GM12878 (cell line): ENCODE measurements around the gene ZNF474. TPM values are rescaled to one million over a fixed set of nuclear protein-coding genes. Genes with fewer than 3 reads are reported as not detected.

ENCODE experiments used
- ATAC-seq: fragments of 200-7000 bp; cut with Tn5 transposase; 3 replicates; pipeline ENCODE4 v1.9.1; 2020; ENCODE audit warnings: mild to moderate bottlenecking, moderate library complexity
- BruUV-seq: library from RNA; stranded (reverse); fragments of 400-500 nt; replicated peaks from 2 replicates; lab custom pipeline; 2021; lab: Mats Ljungman, UMichigan
- CTCF ChIA-PET: fragments of 300-600 bp; sonication (Branson Sonifier 250); formaldehyde crosslinking; extraction: SDS; loops from one replicate; lab custom pipeline; 2021; ENCODE audit warnings: inconsistent platforms; lab: Yijun Ruan, JAX
- POLR2A ChIA-PET: fragments of 350-600 bp; formaldehyde crosslinking; extraction: SDS; loops from one replicate; lab custom pipeline; 2021; ENCODE audit warnings: inconsistent platforms; lab: Charles Lee
- RAD21 ChIA-PET: fragments of 300-600 bp; sonication (Branson Sonifier 250); formaldehyde crosslinking; loops from one replicate; lab custom pipeline; 2023; ENCODE audit warnings: antibody characterized with exemption; ENCODE audit not compliant: unreplicated experiment; lab: Charles Lee
- SMC1A ChIA-PET: fragments of 300-600 bp; sonication (Branson Sonifier 250); formaldehyde crosslinking; loops from one replicate; lab custom pipeline; 2023; ENCODE audit not compliant: unreplicated experiment, uncharacterized antibody; lab: Charles Lee
- DNase-seq: peaks from one replicate; pipeline ENCODE4 v3.0.0-alpha.2; 2011; ENCODE audit warnings: low read depth, low spot score
- FAIRE-seq: peaks from 3 replicates; lab custom pipeline; 2011; peaks lifted over from hg19 to GRCh38; lab: Jason Lieb, UNC
- H2AFZ ChIP-seq: 2 replicates; pipeline ENCODE4 v1.6.0; 2011; ENCODE audit warnings: low read depth, low read length, control low read depth; ENCODE audit not compliant: control insufficient read depth
- H3K27ac ChIP-seq: 2 replicates; pipeline ENCODE4 v1.5.1; 2011; ENCODE audit warnings: control low read depth; ENCODE audit not compliant: control insufficient read depth, insufficient read depth
- H3K27me3 ChIP-seq, 2 experiments: replicated peaks in 1 of 2; 2 replicates each; pipeline versions ENCODE4 v1.6.0 to v1.6.1; 2011; ENCODE audit warnings: low read length in 1 of 2; ENCODE audit not compliant: control insufficient read depth in 2 of 2, insufficient read depth in 2 of 2
- H3K36me3 ChIP-seq, 2 experiments: 2 replicates each; pipeline ENCODE4 v1.5.1; 2011; ENCODE audit warnings: low read length in 1 of 2; ENCODE audit not compliant: control insufficient read depth in 2 of 2, insufficient read depth in 2 of 2
- H3K4me1 ChIP-seq: 2 replicates; pipeline ENCODE4 v1.6.1; 2011; ENCODE audit warnings: mild to moderate bottlenecking, low read length, moderate library complexity, mixed read lengths; ENCODE audit not compliant: control insufficient read depth, insufficient read depth
- H3K4me2 ChIP-seq: 2 replicates; pipeline ENCODE4 v1.6.0; 2011; ENCODE audit warnings: control low read depth; ENCODE audit not compliant: control insufficient read depth, insufficient read depth
- H3K4me3 ChIP-seq: fragments of 200-600 bp; sonication (generic); 2 replicates; pipeline ENCODE4 v1.5.1; 2016
- H3K79me2 ChIP-seq: 2 replicates; pipeline ENCODE4 v1.6.0; 2011; ENCODE audit warnings: low read length; ENCODE audit not compliant: control insufficient read depth, insufficient read depth
- H3K9ac ChIP-seq: 2 replicates; pipeline ENCODE4 v1.8.0; 2011; ENCODE audit warnings: low read length, control low read depth, mixed read lengths; ENCODE audit not compliant: control insufficient read depth, insufficient read depth
- H3K9me3 ChIP-seq: replicated peaks from 3 replicates; pipeline ENCODE4 v1.5.1; 2011; ENCODE audit warnings: mild to moderate bottlenecking, low read length; ENCODE audit not compliant: control insufficient read depth, insufficient read depth
- H4K20me1 ChIP-seq: 2 replicates; pipeline ENCODE4 v1.6.0; 2011; ENCODE audit not compliant: control insufficient read depth, insufficient read depth
- CEBPB ChIP-seq, 2 experiments: fragments of 150-350 bp in 1 of 2; IDR thresholded peaks; 2 replicates each; pipeline ENCODE4 v1.6.1; 2012 to 2014; ENCODE audit warnings: low read depth in 2 of 2, low read length in 2 of 2, borderline replicate concordance in 1 of 2, inconsistent platforms in 1 of 2
- CHD4 ChIP-seq: fragments of 200-600 bp; sonication (generic); IDR thresholded peaks from 2 replicates; pipeline ENCODE4 v1.6.1; 2016; ENCODE audit warnings: mild to moderate bottlenecking
- CREB1 ChIP-seq: IDR thresholded peaks from 2 replicates; pipeline ENCODE4 v1.6.1; 2012; ENCODE audit warnings: low read depth, mild to moderate bottlenecking, inconsistent platforms
- EP300 ChIP-seq, 2 experiments: fragments of 150-350 bp in 1 of 2; IDR thresholded peaks; 2 replicates each; pipeline ENCODE4 v1.6.1; 2011 to 2012; ENCODE audit warnings: low read depth in 2 of 2, low read length in 2 of 2, borderline replicate concordance in 1 of 2, improper control_type of control experiment in 1 of 2, inconsistent platforms in 1 of 2; ENCODE audit not compliant: control insufficient read depth in 1 of 2
- ESRRA ChIP-seq: IDR thresholded peaks from 2 replicates; pipeline ENCODE4 v1.6.1; 2012; ENCODE audit warnings: mild to moderate bottlenecking, low read length, improper control_type of control experiment
- FOS ChIP-seq: IDR thresholded peaks from 3 replicates; pipeline ENCODE4 v1.6.1; 2011; ENCODE audit warnings: borderline replicate concordance; ENCODE audit not compliant: insufficient read length; ENCODE audit errors: extremely low read depth
- FOXM1 ChIP-seq: IDR thresholded peaks from 2 replicates; pipeline ENCODE4 v1.6.1; 2012; ENCODE audit warnings: low read depth, mild to moderate bottlenecking, inconsistent platforms, low read length, moderate library complexity
- IKZF2 ChIP-seq, 2 experiments: fragments of 450-650 bp; IDR thresholded peaks; 2 replicates each; pipeline ENCODE4 v1.6.1; 2017; ENCODE audit warnings: mild to moderate bottlenecking in 2 of 2, moderate library complexity in 2 of 2
- IRF4 ChIP-seq: IDR thresholded peaks from 2 replicates; pipeline ENCODE4 v1.6.1; 2011; ENCODE audit warnings: low read depth, low read length
- MEF2B ChIP-seq: fragments of 450-650 bp; IDR thresholded peaks from 2 replicates; pipeline ENCODE4 v1.6.1; 2018; ENCODE audit warnings: mild to moderate bottlenecking, moderate library complexity; ENCODE audit not compliant: partially characterized antibody, poor library complexity, severe bottlenecking
- NR2F1 ChIP-seq: fragments of 450-650 bp; conservative IDR thresholded peaks from 2 replicates; pipeline ENCODE4 v1.6.1; 2017; ENCODE audit warnings: mild to moderate bottlenecking
- POLR2A ChIP-seq: IDR thresholded peaks from 2 replicates; pipeline ENCODE4 v1.6.1; 2011; ENCODE audit warnings: low read depth, mild to moderate bottlenecking, low read length
- RELB ChIP-seq: fragments of 450-650 bp; IDR thresholded peaks from 2 replicates; pipeline ENCODE4 v1.6.1; 2017; ENCODE audit warnings: low read depth, mild to moderate bottlenecking, moderate library complexity
- RFX5 ChIP-seq: IDR thresholded peaks from 2 replicates; pipeline ENCODE4 v1.6.1; 2011; ENCODE audit warnings: low read depth, low read length, improper control_type of control experiment
- SIX5 ChIP-seq: IDR thresholded peaks from 2 replicates; pipeline ENCODE4 v1.6.1; 2011; ENCODE audit warnings: mild to moderate bottlenecking, low read depth, low read length, moderate library complexity; ENCODE audit not compliant: severe bottlenecking
- STAT3 ChIP-seq: IDR thresholded peaks from 2 replicates; pipeline ENCODE4 v1.6.1; 2011; ENCODE audit warnings: low read depth, low read length, improper control_type of control experiment
- ZBTB11 ChIP-seq: fragments of 450-650 bp; formaldehyde crosslinking; IDR thresholded peaks from 2 replicates; pipeline ENCODE4 v1.5.0; 2022; ENCODE audit warnings: mild to moderate bottlenecking, missing genetic modification characterization
- WGBS: methylation state at CpG from one replicate; pipeline ENCODE4 v1.1.6; 2016; ENCODE audit warnings: low lambda C conversion rate; ENCODE audit not compliant: insufficient replicate concordance, insufficient coverage; ENCODE audit errors: missing lambda C conversion rate; 5-methylcytosine and 5-hydroxymethylcytosine counted together
- in situ Hi-C: fragments of 300-500 bp; cut with MboI; formaldehyde crosslinking; loops from 9 replicates; pipeline ENCODE4 v1.14.3; 2018; ENCODE audit warnings: mixed read lengths
- intact Hi-C: fragments of 100-400 bp; cut with micrococcal nuclease; formaldehyde crosslinking; loops from one replicate; pipeline ENCODE4 v1.14.2; 2022; ENCODE audit not compliant: unreplicated experiment
- polyA plus RNA-seq, 11 experiments: library from polyadenylated mRNA; depleted of rRNA in 4 of 11; unstranded in 6 of 11; stranded (reverse) in 5 of 11; fragments of >200 nt; fragmentation: Nextera tagmentation in 4 of 11; fragmentation: Illumina TruSeq in 1 of 11; extraction: Ambion mirVana in 4 of 11; extraction: Trizol in 1 of 11; gene quantifications; 1 replicate in 1 of 11; 2 replicates in 10 of 11; pipeline versions ENCODE4 v1.2.1 to v1.2.3, GENCODE V29; 2011 to 2016; ENCODE audit warnings: inconsistent platforms in 2 of 11, missing spikeins in 2 of 11, low read depth in 1 of 11
- total RNA-seq, 4 experiments: library from RNA; depleted of rRNA in 3 of 4; stranded (reverse); fragments of >200 nt in 3 of 4; fragmentation: Illumina TruSeq in 1 of 4; extraction: Trizol in 1 of 4; gene quantifications; 2 replicates each; pipeline versions ENCODE4 v1.2.1 to v1.2.3, GENCODE V29; 2013 to 2021
- TF ChIP-seq, protein P1 (sequence below): fragments of 450-650 bp; IDR thresholded peaks from 2 replicates; pipeline ENCODE4 v1.6.1; 2017; ENCODE audit warnings: mild to moderate bottlenecking, low read depth, inconsistent platforms; ENCODE audit not compliant: poor library complexity, severe bottlenecking

Gene ZNF474
- total and polyA plus RNA-seq, 10 of the 15 experiments (the other 5 are each of a cell fraction or from before 2014, with no cell fraction given): 0.06 to 0.97 (median 0.13) TPM; not detected in 3

DNA sequence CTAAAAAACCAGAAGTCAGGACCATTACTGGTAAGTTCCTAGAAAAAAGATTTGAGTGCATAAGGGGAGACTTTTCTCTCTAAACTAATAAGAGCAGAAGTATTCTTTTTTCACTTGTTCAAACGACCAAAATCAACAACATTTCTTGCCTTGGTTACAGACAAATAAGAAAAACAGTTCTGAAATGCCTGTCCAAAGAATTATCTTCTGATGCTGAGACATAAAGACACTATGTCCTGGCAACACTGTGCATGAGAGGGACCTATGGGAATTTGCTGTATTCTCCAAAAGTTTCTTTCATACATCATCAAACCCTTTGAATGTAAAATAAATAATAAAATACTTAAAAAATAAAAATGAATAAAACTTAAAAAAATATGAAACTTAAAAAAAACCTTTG is 50.4 kb downstream of the ZNF474 start:
- H3K9ac ChIP-seq: no peak overlapping the region
- H3K9me3 ChIP-seq: no peaks in the 10 kb centered on the region
- in situ Hi-C loops: no loop called here
- H3K27me3 ChIP-seq: no peaks in the 10 kb centered on the region
- no peak overlapping the region for H3K4me2 ChIP-seq
- CTCF ChIA-PET: no interaction called here
- no TSS peak for BruUV-seq
- H3K79me2 ChIP-seq: no peaks in the 10 kb centered on the region
- intact Hi-C loops: no loop called here
- 0% methylated on average over 1 of the region's 1 CpG for WGBS
- ATAC-seq (no peak), FAIRE-seq (no peak), DNase-seq (no peak)
- no peaks in the 10 kb centered on the region for H3K36me3 ChIP-seq
- SMC1A ChIA-PET: no interaction called here
- H3K4me1 ChIP-seq: no peaks in the 10 kb centered on the region; the same call in 1 of the 2 replicates
- POLR2A ChIA-PET: no interaction called here
- H3K27ac ChIP-seq: no peak overlapping the region
- H3K4me3 ChIP-seq: no peak overlapping the region
- H2AFZ ChIP-seq: no peak overlapping the region
- H4K20me1 ChIP-seq: no peaks in the 10 kb centered on the region
- RAD21 ChIA-PET: no interaction called here
- TF ChIP-seq RELB (no peak), CEBPB (IDR thresholded peaks at IDR 0.05; ENCODE audit: borderline replicate concordance in 1 of 2, low read depth in 2 of 2, low read length in 2 of 2) (no peak), ESRRA (no peak), NR2F1 (no peak), ZBTB11 (CRISPR knock-in tag) (no peak), MEF2B (no peak), STAT3 (no peak), CHD4 (no peak), EP300 (IDR thresholded peaks at IDR 0.05; ENCODE audit: borderline replicate concordance in 1 of 2, control insufficient read depth in 1 of 2, low read depth in 2 of 2, low read length in 2 of 2) (no peak), FOXM1 (no peak), IKZF2 (IDR thresholded peaks at IDR 0.05) (no peak), RFX5 (no peak), CREB1 (no peak), FOS (no peak), IRF4 (no peak), POLR2A (no peak), SIX5 (no peak)
- TF ChIP-seq, protein P1, sequence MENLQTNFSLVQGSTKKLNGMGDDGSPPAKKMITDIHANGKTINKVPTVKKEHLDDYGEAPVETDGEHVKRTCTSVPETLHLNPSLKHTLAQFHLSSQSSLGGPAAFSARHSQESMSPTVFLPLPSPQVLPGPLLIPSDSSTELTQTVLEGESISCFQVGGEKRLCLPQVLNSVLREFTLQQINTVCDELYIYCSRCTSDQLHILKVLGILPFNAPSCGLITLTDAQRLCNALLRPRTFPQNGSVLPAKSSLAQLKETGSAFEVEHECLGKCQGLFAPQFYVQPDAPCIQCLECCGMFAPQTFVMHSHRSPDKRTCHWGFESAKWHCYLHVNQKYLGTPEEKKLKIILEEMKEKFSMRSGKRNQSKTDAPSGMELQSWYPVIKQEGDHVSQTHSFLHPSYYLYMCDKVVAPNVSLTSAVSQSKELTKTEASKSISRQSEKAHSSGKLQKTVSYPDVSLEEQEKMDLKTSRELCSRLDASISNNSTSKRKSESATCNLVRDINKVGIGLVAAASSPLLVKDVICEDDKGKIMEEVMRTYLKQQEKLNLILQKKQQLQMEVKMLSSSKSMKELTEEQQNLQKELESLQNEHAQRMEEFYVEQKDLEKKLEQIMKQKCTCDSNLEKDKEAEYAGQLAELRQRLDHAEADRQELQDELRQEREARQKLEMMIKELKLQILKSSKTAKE: no peak
